ENCODE results near the gene SCAMP2.

Gene SCAMP2

GRCh38 chr15:74820056-74820455 is 53.1 kb downstream of the SCAMP2 start:
- no peak for DNase-seq (ENCODE audit: low read depth in 2 of 2)

GRCh38 chr15:74817370-74817737 is 55.8 kb downstream of the SCAMP2 start:
- no peak for DNase-seq (ENCODE audit: low read depth in 2 of 2)

- DNase-seq (ENCODE audit: low read depth in 2 of 2): no peak
Measured at GRCh38 chr15:74816624-74817369, 56.4 kb downstream of the SCAMP2 start.

- no peak for DNase-seq (ENCODE audit: low read depth in 2 of 2)
Measured at GRCh38 chr15:74815961-74816360, 57.2 kb downstream of the SCAMP2 start.

- DNase-seq (ENCODE audit: low read depth in 2 of 2): no peak
Measured at GRCh38 chr15:74815121-74815934, 57.8 kb downstream of the SCAMP2 start.

- DNase-seq (ENCODE audit: low read depth in 2 of 2): no peak
Measured at GRCh38 chr15:74812533-74812932, 60.6 kb downstream of the SCAMP2 start, which contains the start of gene LMAN1L. LMAN1L (plus strand) TSS chr15:74812835; CDS start chr15:74812855, 20 bp downstream.

- DNase-seq (ENCODE audit: low read depth in 2 of 2): no peak
Measured at GRCh38 chr15:74809956-74810355, 63.2 kb downstream of the SCAMP2 start.

- no peak for DNase-seq (ENCODE audit: low read depth in 2 of 2)
Measured at GRCh38 chr15:74809242-74809641, 63.9 kb downstream of the SCAMP2 start.

- DNase-seq (ENCODE audit: low read depth in 2 of 2): no peak
Measured at GRCh38 chr15:74808840-74809229, 64.3 kb downstream of the SCAMP2 start.

GRCh38 chr15:74808078-74808839 is 64.9 kb downstream of the SCAMP2 start:
- no peak for DNase-seq (ENCODE audit: low read depth in 2 of 2)

- no peak for DNase-seq (ENCODE audit: low read depth in 2 of 2)
Measured at GRCh38 chr15:74807282-74807681, 65.9 kb downstream of the SCAMP2 start.

GRCh38 chr15:74804935-74805334 is 68.2 kb downstream of the SCAMP2 start:
- DNase-seq (ENCODE audit: low read depth in 2 of 2): no peak

GRCh38 chr15:74802862-74803447 is 70.2 kb downstream of the SCAMP2 start:
- DNase-seq (ENCODE audit: low read depth in 2 of 2): no peak

- DNase-seq (ENCODE audit: low read depth in 2 of 2): no peak
Measured at GRCh38 chr15:74802290-74802689, 70.9 kb downstream of the SCAMP2 start.

GRCh38 chr15:74801311-74801997 is 71.7 kb downstream of the SCAMP2 start:
- DNase-seq (ENCODE audit: low read depth in 2 of 2): no peak

GRCh38 chr15:74800559-74801094 is 72.5 kb downstream of the SCAMP2 start:
- no peak for DNase-seq (ENCODE audit: low read depth in 2 of 2)

- DNase-seq (ENCODE audit: low read depth in 2 of 2): peak; percentile 71 to 74
Measured at GRCh38 chr15:74799856-74800558, 73.2 kb downstream of the SCAMP2 start.

- DNase-seq (ENCODE audit: low read depth in 2 of 2): no peak
Measured at GRCh38 chr15:74799255-74799855, 73.8 kb downstream of the SCAMP2 start.

- DNase-seq (ENCODE audit: low read depth in 2 of 2): no peak
Measured at GRCh38 chr15:74798388-74799254, 74.5 kb downstream of the SCAMP2 start.
